H1 (cell line): Measurements from ENCODE around the gene LRRC14B. TPM values are rescaled to one million over a fixed set of nuclear protein-coding genes. Genes with fewer than 3 reads are reported as not detected.
"Not testable (repeated sequence)": the region's sequence is repeated elsewhere in the genome, so short reads cannot be mapped to it uniquely, and the experiment has no call there.

Experiments used
- CTCF ChIA-PET: fragments of 300-600 bp; sonication (Branson Sonifier 250); formaldehyde crosslinking; loops from one replicate; lab custom pipeline; 2021; ENCODE audit not compliant: partially characterized antibody; lab: Charles Lee
- POLR2A ChIA-PET: fragments of 300-600 bp; sonication (Branson Sonifier 250); formaldehyde crosslinking; loops from one replicate; lab custom pipeline; 2021; ENCODE audit warnings: inconsistent platforms; ENCODE audit not compliant: partially characterized antibody; lab: Charles Lee
- DNase-seq, 2 experiments: peaks; one replicate each; pipeline versions ENCODE4 v3.0.0 to v3.0.0-alpha.2; 2010 to 2022; ENCODE audit warnings: low spot score in 2 of 2, low read depth in 1 of 2, mixed read lengths in 1 of 2
- FAIRE-seq: peaks from 2 replicates; lab custom pipeline; 2011; peaks lifted over from hg19 to GRCh38; lab: Jason Lieb, UNC
- H2AFZ ChIP-seq: 2 replicates; pipeline ENCODE4 v1.8.1; 2012; ENCODE audit warnings: low read length, inconsistent platforms
- H2AK5ac ChIP-seq: 2 replicates; pipeline ENCODE4 v1.6.1; 2013; ENCODE audit warnings: low read depth, low read length
- H2BK120ac ChIP-seq: replicated peaks from 2 replicates; pipeline ENCODE3; 2013; ENCODE audit warnings: low read depth, low read length, inconsistent platforms
- H2BK12ac ChIP-seq: 2 replicates; pipeline ENCODE4 v1.6.1; 2013; ENCODE audit warnings: low read depth, low read length
- H2BK15ac ChIP-seq: 2 replicates; pipeline ENCODE4 v1.6.1; 2013; ENCODE audit warnings: low read length
- H2BK20ac ChIP-seq: 2 replicates; pipeline ENCODE4 v1.6.1; 2013; ENCODE audit warnings: low read length
- H2BK5ac ChIP-seq: 2 replicates; pipeline ENCODE4 v1.6.1; 2013; ENCODE audit warnings: low read depth, low read length
- H3K14ac ChIP-seq: 2 replicates; pipeline ENCODE4 v1.6.1; 2013; ENCODE audit warnings: inconsistent platforms; ENCODE audit not compliant: insufficient read length
- H3K18ac ChIP-seq: 2 replicates; pipeline ENCODE4 v1.6.1; 2013; ENCODE audit warnings: low read length; ENCODE audit errors: extremely low read depth
- H3K23ac ChIP-seq: 2 replicates; pipeline ENCODE4 v1.6.1; 2013; ENCODE audit warnings: inconsistent platforms; ENCODE audit not compliant: insufficient read length
- H3K23me2 ChIP-seq: 2 replicates; pipeline ENCODE4 v1.6.1; 2013; ENCODE audit warnings: low read depth, low read length
- H3K27ac ChIP-seq: 2 replicates; pipeline ENCODE4 v1.6.1; 2011; ENCODE audit warnings: low read depth, low read length, inconsistent platforms
- H3K27me3 ChIP-seq, 4 experiments: replicated peaks in 1 of 4; 1 replicate in 1 of 4; 2 replicates in 3 of 4; pipeline versions ENCODE4 v1.6.1 to v1.8.1; 2011 to 2013; ENCODE audit warnings: low read length in 3 of 4, mild to moderate bottlenecking in 3 of 4, inconsistent platforms in 2 of 4, mixed read lengths in 2 of 4, moderate library complexity in 1 of 4; ENCODE audit not compliant: control insufficient read depth in 3 of 4, insufficient read depth in 3 of 4; ENCODE audit errors: extremely low read depth in 1 of 4
- H3K36me3 ChIP-seq, 4 experiments: 2 replicates each; pipeline versions ENCODE4 v1.6.1 to v1.8.1; 2011 to 2013; ENCODE audit warnings: mild to moderate bottlenecking in 4 of 4, low read length in 3 of 4, moderate library complexity in 2 of 4, control low read depth in 1 of 4, inconsistent platforms in 1 of 4; ENCODE audit not compliant: insufficient read depth in 4 of 4, control insufficient read depth in 2 of 4
- H3K4ac ChIP-seq: replicated peaks from 2 replicates; pipeline ENCODE3; 2013; ENCODE audit warnings: low read length, low read depth, mixed read lengths, inconsistent platforms; ENCODE audit not compliant: insufficient read length
- H3K4me1 ChIP-seq, 4 experiments: replicated peaks in 1 of 4; 1 replicate in 1 of 4; 2 replicates in 3 of 4; pipeline versions ENCODE4 v1.6.1 to v1.8.1; 2011 to 2013; ENCODE audit warnings: low read length in 3 of 4, inconsistent platforms in 2 of 4, mixed read lengths in 1 of 4; ENCODE audit not compliant: insufficient read depth in 4 of 4, control insufficient read depth in 3 of 4
- H3K4me2 ChIP-seq, 2 experiments: 2 replicates each; pipeline versions ENCODE4 v1.6.1 to v1.8.1; 2011 to 2013; ENCODE audit warnings: low read depth in 2 of 2, low read length in 2 of 2, control low read depth in 1 of 2, inconsistent platforms in 1 of 2, mild to moderate bottlenecking in 1 of 2; ENCODE audit not compliant: insufficient read depth in 1 of 2
- H3K4me3 ChIP-seq, 4 experiments: fragments of 200-600, 300-600 bp in 1 of 4; sonication (generic), shearing (Covaris generic), sonication (Bioruptor Twin) in 1 of 4; 2 replicates each; pipeline versions ENCODE4 v1.5.1 to v1.8.1; 2011 to 2016; ENCODE audit warnings: low read length in 4 of 4, low read depth in 3 of 4, control low read depth in 2 of 4, inconsistent platforms in 2 of 4, mild to moderate bottlenecking in 2 of 4, mixed read lengths in 1 of 4, moderate library complexity in 1 of 4; ENCODE audit not compliant: insufficient read depth in 2 of 4; ENCODE audit errors: extremely low read depth in 1 of 4
- H3K56ac ChIP-seq: replicated peaks from 2 replicates; pipeline ENCODE3; 2013; ENCODE audit warnings: low read depth, mild to moderate bottlenecking, mixed read lengths, low read length, inconsistent platforms; ENCODE audit not compliant: insufficient read length
- H3K79me1 ChIP-seq: 2 replicates; pipeline ENCODE4 v1.6.1; 2013; ENCODE audit warnings: low read depth, low read length, control low read depth
- H3K79me2 ChIP-seq, 2 experiments: 2 replicates each; pipeline versions ENCODE4 v1.6.1 to v1.8.1; 2012 to 2013; ENCODE audit warnings: low read length in 2 of 2, mild to moderate bottlenecking in 2 of 2, inconsistent platforms in 1 of 2; ENCODE audit not compliant: insufficient read depth in 2 of 2, control insufficient read depth in 1 of 2
- H3K9ac ChIP-seq, 4 experiments: replicated peaks in 1 of 4; 1 replicate in 1 of 4; 2 replicates in 3 of 4; pipeline versions ENCODE4 v1.6.1 to v1.8.1; 2011 to 2013; ENCODE audit warnings: low read depth in 3 of 4, low read length in 3 of 4, control low read depth in 2 of 4, mild to moderate bottlenecking in 2 of 4, moderate library complexity in 2 of 4, inconsistent platforms in 1 of 4; ENCODE audit errors: extremely low read depth in 1 of 4
- H3K9me3 ChIP-seq, 2 experiments: 2 replicates each; pipeline versions ENCODE4 v1.6.1 to v1.8.1; 2012 to 2013; ENCODE audit warnings: mild to moderate bottlenecking in 2 of 2, moderate library complexity in 2 of 2, control low read depth in 1 of 2, inconsistent platforms in 1 of 2, low read depth in 1 of 2, low read length in 1 of 2, mixed read lengths in 1 of 2; ENCODE audit not compliant: insufficient read depth in 2 of 2
- H4K20me1 ChIP-seq, 2 experiments: replicated peaks in 1 of 2; 2 replicates each; pipeline versions ENCODE3 to v1.8.1; 2011 to 2013; ENCODE audit warnings: inconsistent platforms in 2 of 2, low read length in 2 of 2, mild to moderate bottlenecking in 1 of 2; ENCODE audit not compliant: insufficient read depth in 2 of 2, control insufficient read depth in 1 of 2
- H4K5ac ChIP-seq: 2 replicates; pipeline ENCODE4 v1.6.1; 2013; ENCODE audit warnings: low read length, low read depth, mixed read lengths, inconsistent platforms; ENCODE audit not compliant: insufficient read length
- H4K8ac ChIP-seq: 2 replicates; pipeline ENCODE4 v1.8.0; 2013; ENCODE audit warnings: mild to moderate bottlenecking, moderate library complexity, low read length, inconsistent platforms; ENCODE audit not compliant: insufficient read depth; ENCODE audit errors: extremely low read depth
- H4K91ac ChIP-seq: replicated peaks from 2 replicates; pipeline ENCODE3; 2013; ENCODE audit warnings: low read length, mixed read lengths, inconsistent platforms; ENCODE audit not compliant: insufficient read length
- CBX5 ChIP-seq: fragments of 300-800, 300-1000 bp; sonication (generic); IDR thresholded peaks from 2 replicates; pipeline ENCODE4 v1.7.1; 2016; ENCODE audit warnings: antibody characterized with exemption, low read length, low read depth
- HDAC2 ChIP-seq, 2 experiments: fragments of 300-600 bp in 1 of 2; sonication (generic) in 1 of 2; IDR thresholded peaks; 2 replicates each; pipeline ENCODE4 v1.6.1; 2011 to 2012; ENCODE audit warnings: low read depth in 2 of 2, low read length in 2 of 2, mild to moderate bottlenecking in 2 of 2, moderate library complexity in 2 of 2, borderline replicate concordance in 1 of 2, inconsistent platforms in 1 of 2
- SIX5 ChIP-seq: IDR thresholded peaks from 2 replicates; pipeline ENCODE4 v1.6.1; 2011; ENCODE audit warnings: mild to moderate bottlenecking, low read depth, low read length
- TBP ChIP-seq: IDR thresholded peaks from 2 replicates; pipeline ENCODE4 v1.6.1; 2011; ENCODE audit warnings: low read depth, low read length, improper control_type of control experiment
- TEAD4 ChIP-seq: IDR thresholded peaks from 2 replicates; pipeline ENCODE4 v1.6.1; 2012; ENCODE audit warnings: low read depth, low read length, inconsistent platforms, mixed read lengths
- ZNF274 ChIP-seq: IDR thresholded peaks from 2 replicates; pipeline ENCODE4 v1.7.0; 2012; ENCODE audit warnings: low read length, borderline replicate concordance; ENCODE audit errors: extremely low read depth
- WGBS, 2 experiments: shearing (Covaris generic) in 1 of 2; methylation state at CpG; one replicate each; pipeline versions ENCODE4 v1.1.6 to v1.1.7; 2013 to 2015; ENCODE audit warnings: low lambda C conversion rate in 2 of 2, mixed read lengths in 2 of 2, inconsistent platforms in 1 of 2, low coverage in 1 of 2, missing lambda C conversion rate in 1 of 2; ENCODE audit not compliant: insufficient replicate concordance in 2 of 2, insufficient coverage in 1 of 2, insufficient read length in 1 of 2; ENCODE audit errors: extremely low coverage in 1 of 2, missing lambda C conversion rate in 1 of 2; 5-methylcytosine and 5-hydroxymethylcytosine counted together
- polyA plus RNA-seq, 7 experiments: library from polyadenylated mRNA; depleted of rRNA in 3 of 7; stranded (reverse) in 5 of 7; unstranded in 2 of 7; fragments of >200 nt in 5 of 7; fragments of 200-250 nt in 2 of 7; gene quantifications; 1 replicate in 5 of 7; 2 replicates in 1 of 7; 4 replicates in 1 of 7; pipeline versions ENCODE4 v1.2.1 to v1.2.3, GENCODE V29; 2011 to 2013; ENCODE audit warnings: missing spikeins in 2 of 7, mixed read lengths in 2 of 7
- total RNA-seq: library from RNA; stranded (reverse); fragmentation: NEBNext Ultra II Directional; extraction: Animal tissue kit (Norgen Biotek cat#: 25700); gene quantifications from 2 replicates; pipeline ENCODE4 v1.2.1, GENCODE V29; 2021
- TF ChIP-seq, protein P1 (sequence below): IDR thresholded peaks from 2 replicates; pipeline ENCODE4 v1.6.1; 2011; ENCODE audit warnings: low read length, improper control_type of control experiment

LRRC14B gene
- total and polyA plus RNA-seq, 2 of the 8 experiments (the other 6 are each of a cell fraction or from before 2014, with no cell fraction given) = not detected

DNA sequence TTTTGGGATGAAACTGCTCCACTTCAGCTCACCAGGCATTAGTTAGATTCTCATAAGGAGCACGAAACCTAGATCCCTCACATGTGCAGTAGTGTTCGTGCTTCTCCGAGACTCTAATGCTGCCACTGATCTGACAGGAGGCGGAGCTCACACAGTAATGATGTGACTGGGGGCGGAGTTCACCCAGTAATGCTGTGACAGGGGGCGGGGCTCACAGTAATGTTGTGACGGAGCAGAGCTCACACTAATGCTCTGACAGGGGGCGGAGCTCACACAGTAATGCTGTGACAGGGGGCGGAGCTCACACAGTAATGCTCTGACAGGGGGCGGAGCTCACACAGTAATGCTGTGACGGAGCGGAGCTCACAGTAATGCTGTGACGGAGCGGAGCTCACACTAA is 27.1 kb upstream of the LRRC14B start (continued):
- no peak for TF ChIP-seq HDAC2 (IDR thresholded peaks at IDR 0.05; ENCODE audit: borderline replicate concordance in 1 of 2, low read depth in 2 of 2, low read length in 2 of 2)
- no peak for TF ChIP-seq TBP
- no peak for TF ChIP-seq CBX5
- TF ChIP-seq, protein P1, sequence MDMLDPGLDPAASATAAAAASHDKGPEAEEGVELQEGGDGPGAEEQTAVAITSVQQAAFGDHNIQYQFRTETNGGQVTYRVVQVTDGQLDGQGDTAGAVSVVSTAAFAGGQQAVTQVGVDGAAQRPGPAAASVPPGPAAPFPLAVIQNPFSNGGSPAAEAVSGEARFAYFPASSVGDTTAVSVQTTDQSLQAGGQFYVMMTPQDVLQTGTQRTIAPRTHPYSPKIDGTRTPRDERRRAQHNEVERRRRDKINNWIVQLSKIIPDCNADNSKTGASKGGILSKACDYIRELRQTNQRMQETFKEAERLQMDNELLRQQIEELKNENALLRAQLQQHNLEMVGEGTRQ = no peak
- TF ChIP-seq ZNF274 = no peak
- TF ChIP-seq TEAD4 = no peak
- no peak for TF ChIP-seq SIX5

DNA sequence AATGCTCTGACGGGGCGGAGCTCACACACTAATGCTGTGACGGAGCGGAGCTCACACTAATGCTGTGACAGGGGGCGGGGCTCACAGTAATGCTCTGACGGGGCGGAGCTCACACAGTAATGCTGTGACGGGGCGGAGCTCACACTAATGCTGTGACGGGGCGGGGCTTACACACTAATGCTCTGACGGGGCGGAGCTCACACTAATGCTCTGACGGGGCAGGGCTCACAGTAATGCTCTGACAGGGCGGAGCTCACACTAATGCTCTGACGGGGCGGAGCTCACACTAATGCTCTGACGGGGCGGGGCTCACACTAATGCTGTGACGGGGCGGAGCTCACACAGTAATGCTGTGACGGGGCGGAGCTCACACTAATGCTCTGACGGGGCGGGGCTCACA is 26.5 kb upstream of the LRRC14B start:
- H2AK5ac ChIP-seq, H2BK20ac ChIP-seq, H3K79me1 ChIP-seq, H4K8ac ChIP-seq, H2BK12ac ChIP-seq, H3K23me2 ChIP-seq, H4K91ac ChIP-seq, H4K20me1 ChIP-seq, H3K9me3 ChIP-seq, H4K5ac ChIP-seq, H2BK15ac ChIP-seq, H3K56ac ChIP-seq, H3K27me3 ChIP-seq, H2BK5ac ChIP-seq, FAIRE-seq, H3K27ac ChIP-seq, H3K23ac ChIP-seq, H2AFZ ChIP-seq, H3K4me2 ChIP-seq, DNase-seq, H2BK120ac ChIP-seq, H3K14ac ChIP-seq, H3K79me2 ChIP-seq, H3K9ac ChIP-seq, H3K4me3 ChIP-seq, H3K18ac ChIP-seq, H3K4me1 ChIP-seq, H3K4ac ChIP-seq: not testable (repeated sequence)
- H3K36me3 ChIP-seq = peaks cover 2 to 33% (median 9%) of the 10 kb centered on the region in 4 experiments; a peak in 5 of 8 replicates
- 88% methylated on average over 11 of the region's 25 CpGs; no CpG with 5 or more reads in 1 of the 2 experiments for WGBS, 2 experiments
- CTCF ChIA-PET = interaction anchor here (1.1 kb wide), 1 partner anchor 21 kb away, joined by 3 read pairs; no protein-coding TSS in a partner anchor
- POLR2A ChIA-PET = interaction anchor here (0.8 to 2.1 kb wide), 2 partner anchors 21 to 302 kb away, joined by 3 to 5 read pairs; no protein-coding TSS in a partner anchor
